ENCODE data around the gene TMEFF2. TPM values are rescaled to one million over a fixed set of nuclear protein-coding genes. Genes with fewer than 3 reads are reported as not detected.
"Not testable (repeated sequence)": the region's sequence is repeated elsewhere in the genome, so short reads cannot be mapped to it uniquely, and the experiment has no call there.

TMEFF2 gene
- total RNA-seq, 1 donor from 2014 or later, result 0.41 TPM

GRCh38 chr2:192127434-192127833 lies 67.3 kb downstream of the TMEFF2 start:
- DNase-seq, result no peak

- DNase-seq, result no peak
These were observed 67.8 kb downstream of the TMEFF2 start for GRCh38 chr2:192126912-192127311.

DNA sequence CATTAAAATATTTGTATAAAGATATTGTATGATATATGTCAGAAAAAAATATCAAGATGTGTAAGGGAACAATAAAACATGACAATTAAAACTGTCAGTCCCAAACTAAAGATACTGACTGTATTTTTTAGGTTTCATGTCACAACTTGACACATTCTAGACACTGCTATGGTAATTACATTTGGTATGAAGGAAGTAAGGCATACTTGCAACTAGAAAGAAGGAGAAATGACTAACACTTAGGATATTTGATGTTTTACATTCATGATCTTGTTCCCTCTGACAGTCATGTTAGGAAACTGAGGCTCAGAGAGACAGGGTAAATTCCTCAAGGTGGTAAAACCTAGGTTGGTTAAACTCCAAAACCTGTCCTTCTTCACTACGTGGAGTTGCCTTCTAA lies 68.3 kb downstream of the TMEFF2 start:
- DNase-seq, result no peak

- no peak for DNase-seq
These were observed 70.2 kb downstream of the TMEFF2 start for GRCh38 chr2:192124571-192124970.

DNA sequence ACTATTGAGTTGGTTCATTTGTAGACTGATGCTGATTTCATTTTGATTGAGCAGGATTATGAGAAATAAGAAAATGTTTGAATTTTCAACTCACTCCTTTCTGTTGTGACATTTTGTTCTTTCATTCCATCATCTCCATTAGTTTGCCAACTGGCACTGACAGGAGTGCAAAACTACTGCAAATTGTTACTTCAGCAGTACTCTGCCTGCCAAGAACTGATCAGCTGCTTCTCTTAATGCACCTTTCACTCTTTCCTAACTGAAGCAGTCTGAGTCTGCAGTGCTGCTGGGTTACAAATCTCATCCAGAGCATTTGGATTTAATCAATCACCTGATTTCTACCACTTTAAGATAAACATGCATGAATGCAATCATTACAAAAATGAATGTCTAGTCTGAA lies 70.9 kb downstream of the TMEFF2 start:
- peak; percentile 47 for DNase-seq

DNA sequence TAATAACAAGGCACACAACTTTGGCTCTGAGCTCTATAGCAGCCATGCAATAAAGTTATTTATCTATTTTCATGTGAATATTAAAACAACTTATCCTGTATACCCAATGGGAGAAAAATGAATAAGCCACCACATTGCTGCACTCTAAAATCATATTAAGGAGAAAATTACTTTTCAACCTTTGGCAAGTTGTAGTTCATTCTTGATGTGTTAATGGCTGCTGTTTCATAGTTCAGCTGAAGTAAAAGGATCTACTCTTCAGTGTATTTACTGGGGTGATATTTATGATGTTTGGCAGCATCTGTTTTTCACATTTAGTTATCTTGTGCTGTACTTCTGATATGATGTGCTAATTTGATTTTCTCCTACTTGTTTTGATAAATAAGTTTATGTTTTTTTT lies 71.8 kb downstream of the TMEFF2 start:
- no peak for DNase-seq

DNA sequence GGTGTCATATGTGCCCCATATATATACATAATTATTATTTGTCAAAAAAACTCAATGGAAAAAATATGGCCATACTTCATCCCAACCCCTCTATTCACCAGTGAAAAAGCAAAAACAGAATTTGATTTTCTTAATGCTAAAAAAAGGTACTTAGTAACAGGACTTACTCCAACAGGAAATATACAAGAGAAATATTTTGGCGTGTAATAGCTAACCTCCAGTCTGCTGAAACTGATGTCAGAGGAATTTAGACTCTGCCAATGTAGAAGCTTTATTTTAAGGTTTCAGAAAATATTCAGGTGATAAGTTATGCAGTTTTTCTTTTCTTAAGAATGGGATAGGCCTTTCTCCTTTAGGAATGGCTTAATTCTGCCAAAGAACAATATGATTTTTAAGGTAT lies 72.6 kb downstream of the TMEFF2 start:
- no peak for DNase-seq

- no peak for DNase-seq
These were observed 75.2 kb downstream of the TMEFF2 start for GRCh38 chr2:192119536-192119935.

- no peak for DNase-seq
These were observed 77.0 kb downstream of the TMEFF2 start for GRCh38 chr2:192117705-192118104.

- not testable (repeated sequence) for DNase-seq
These were observed 83.2 kb downstream of the TMEFF2 start for GRCh38 chr2:192111536-192111935.

- no peak for DNase-seq
These were observed 95.0 kb downstream of the TMEFF2 start for GRCh38 chr2:192099742-192100141.

DNA sequence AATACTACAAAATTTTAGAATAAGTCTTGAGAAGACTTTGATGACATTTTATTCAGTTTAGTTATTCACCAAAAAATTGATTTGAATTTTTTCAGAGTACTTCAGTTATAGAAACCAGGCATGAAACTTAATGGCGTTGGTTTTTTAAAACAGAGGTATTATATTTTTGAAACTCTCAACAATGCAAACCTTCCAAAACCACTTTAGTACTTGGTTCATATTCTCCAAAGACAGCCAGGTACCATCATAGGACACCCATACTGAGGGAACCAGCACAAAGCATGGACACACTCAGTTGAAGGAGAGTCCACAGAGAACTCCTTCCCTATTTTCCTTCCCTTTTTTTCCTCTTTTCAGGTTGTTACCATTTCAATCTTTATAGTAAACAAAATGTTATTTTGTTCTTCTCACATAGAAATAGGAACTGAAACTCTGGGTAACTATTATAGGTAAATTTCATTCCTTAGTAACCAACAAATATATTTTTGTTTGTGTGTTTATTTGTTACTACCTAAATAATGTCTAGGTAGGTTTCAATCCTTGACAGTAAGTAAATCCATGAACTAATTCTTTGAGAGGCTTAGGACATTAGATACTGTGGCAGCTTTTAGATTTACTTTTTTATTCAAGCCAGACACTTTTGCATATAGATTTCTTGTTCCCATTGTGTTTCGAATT lies 95.8 kb downstream of the TMEFF2 start:
- DNase-seq, result no peak

- no peak for DNase-seq
These were observed 103.3 kb downstream of the TMEFF2 start for GRCh38 chr2:192091476-192091875.

GRCh38 chr2:192090911-192091310 lies 103.8 kb downstream of the TMEFF2 start:
- no peak for DNase-seq

- no peak for DNase-seq
These were observed 107.3 kb downstream of the TMEFF2 start for GRCh38 chr2:192087398-192087958.

DNA sequence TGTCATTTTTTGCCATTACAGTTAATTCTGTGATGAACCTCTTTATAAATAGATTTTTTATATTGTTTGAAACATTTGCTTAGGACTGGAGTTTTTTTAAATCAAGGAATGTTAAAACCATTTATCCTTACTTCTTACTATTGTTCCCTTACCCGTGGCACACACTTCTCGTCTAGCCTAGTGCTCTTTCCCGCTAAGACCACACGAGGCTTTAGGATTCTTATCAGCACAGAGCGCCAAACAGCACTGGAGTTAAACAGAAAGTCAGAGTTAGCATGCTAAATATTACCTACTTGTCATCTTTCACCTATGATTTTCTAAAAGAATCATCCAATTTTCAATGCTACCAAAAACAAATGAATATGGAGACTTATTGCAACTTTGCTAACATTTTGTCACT lies 112.6 kb downstream of the TMEFF2 start:
- no peak for DNase-seq

GRCh38 chr2:192080096-192080495 lies 114.6 kb downstream of the TMEFF2 start:
- DNase-seq, result not testable (repeated sequence)

GRCh38 chr2:192073878-192074277 lies 120.9 kb downstream of the TMEFF2 start:
- DNase-seq, result no peak

DNA sequence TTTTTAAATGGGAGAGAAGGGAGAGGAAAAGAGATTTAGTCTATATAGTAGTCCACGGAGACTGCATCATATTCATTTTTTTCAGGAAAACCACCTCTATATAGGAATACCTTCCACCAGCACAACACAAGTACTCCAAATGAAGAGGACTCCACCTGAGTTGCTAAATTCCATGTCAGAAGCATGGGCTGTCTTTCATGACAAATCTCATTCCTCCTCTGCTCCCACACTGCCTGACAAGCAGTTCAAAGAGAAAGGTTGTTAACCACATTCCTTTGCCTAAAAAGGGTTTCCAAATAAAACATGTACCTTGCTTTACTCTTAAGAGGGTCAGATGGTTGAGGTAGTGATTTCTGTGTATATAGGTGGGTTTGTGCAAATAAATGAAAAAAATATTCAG lies 122.0 kb downstream of the TMEFF2 start:
- no peak for DNase-seq

DNA sequence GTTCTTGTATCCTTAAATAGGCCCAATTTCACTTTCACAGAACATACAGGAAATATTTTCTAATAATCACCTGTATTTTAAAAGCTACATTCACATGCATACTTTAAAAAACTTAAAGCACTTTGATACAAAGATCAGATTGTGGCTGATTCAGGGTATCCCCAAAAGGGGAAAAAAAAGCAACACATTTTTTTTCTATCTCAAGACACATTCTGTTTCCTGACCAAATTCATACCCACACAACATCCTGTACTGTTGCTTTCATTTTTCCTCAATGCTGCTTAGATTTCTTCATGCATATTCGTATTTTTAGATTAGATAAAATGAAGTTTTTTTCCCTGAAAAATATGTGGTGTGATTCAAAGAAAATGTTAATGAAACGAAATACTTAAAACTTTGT lies 122.5 kb downstream of the TMEFF2 start:
- DNase-seq, result no peak

- no peak for DNase-seq
These were observed 124.6 kb downstream of the TMEFF2 start for GRCh38 chr2:192070099-192070498.

GRCh38 chr2:192069417-192069816 lies 125.3 kb downstream of the TMEFF2 start:
- no peak for DNase-seq

DNA sequence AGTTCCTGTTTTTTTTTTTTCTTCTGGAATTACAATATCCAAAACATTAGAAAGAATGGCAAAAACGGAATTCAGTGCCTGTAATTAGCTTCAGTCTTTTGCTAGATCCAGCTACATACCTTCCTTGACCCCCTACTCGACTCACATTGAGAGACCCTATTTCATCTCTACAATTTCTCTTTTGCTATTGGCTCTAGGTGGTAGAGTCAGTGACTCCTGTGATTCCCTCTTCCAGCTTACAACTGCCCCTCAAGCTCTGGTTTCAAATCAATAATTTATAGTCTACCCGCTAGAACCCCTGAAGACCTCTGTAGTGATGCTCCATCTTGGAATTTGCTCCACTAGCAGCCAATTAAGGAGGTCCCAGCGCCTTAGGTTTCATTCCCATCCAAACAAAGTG lies 125.8 kb downstream of the TMEFF2 start:
- DNase-seq, result no peak

- DNase-seq, result no peak
These were observed 127.1 kb downstream of the TMEFF2 start for GRCh38 chr2:192067631-192068030.

- no peak for DNase-seq
These were observed 130.3 kb downstream of the TMEFF2 start for GRCh38 chr2:192064459-192064858.
